ENCODE measurements around the gene WDR5B.

DNA sequence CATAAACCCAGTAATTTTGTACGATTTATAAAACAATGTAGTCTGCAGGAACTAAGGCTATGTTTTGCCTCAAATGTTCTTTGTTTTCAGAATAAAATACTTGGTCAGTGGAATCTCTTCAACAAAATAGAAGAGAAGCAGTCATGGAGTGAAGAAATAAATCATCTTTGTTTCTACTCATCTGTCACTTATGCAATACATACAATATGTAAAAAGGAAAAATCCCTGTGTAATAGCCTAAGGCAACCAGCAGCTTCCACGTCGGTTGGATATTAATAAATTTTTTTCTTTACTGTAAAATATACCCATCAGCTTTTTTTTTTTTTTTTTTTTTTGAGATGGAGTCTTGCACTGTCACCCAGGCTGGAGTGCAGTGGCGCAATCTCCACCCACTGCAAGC lies 5.2 kb upstream of the WDR5B start:
- TF ChIP-seq, protein P1, sequence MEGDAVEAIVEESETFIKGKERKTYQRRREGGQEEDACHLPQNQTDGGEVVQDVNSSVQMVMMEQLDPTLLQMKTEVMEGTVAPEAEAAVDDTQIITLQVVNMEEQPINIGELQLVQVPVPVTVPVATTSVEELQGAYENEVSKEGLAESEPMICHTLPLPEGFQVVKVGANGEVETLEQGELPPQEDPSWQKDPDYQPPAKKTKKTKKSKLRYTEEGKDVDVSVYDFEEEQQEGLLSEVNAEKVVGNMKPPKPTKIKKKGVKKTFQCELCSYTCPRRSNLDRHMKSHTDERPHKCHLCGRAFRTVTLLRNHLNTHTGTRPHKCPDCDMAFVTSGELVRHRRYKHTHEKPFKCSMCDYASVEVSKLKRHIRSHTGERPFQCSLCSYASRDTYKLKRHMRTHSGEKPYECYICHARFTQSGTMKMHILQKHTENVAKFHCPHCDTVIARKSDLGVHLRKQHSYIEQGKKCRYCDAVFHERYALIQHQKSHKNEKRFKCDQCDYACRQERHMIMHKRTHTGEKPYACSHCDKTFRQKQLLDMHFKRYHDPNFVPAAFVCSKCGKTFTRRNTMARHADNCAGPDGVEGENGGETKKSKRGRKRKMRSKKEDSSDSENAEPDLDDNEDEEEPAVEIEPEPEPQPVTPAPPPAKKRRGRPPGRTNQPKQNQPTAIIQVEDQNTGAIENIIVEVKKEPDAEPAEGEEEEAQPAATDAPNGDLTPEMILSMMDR (IDR thresholded peaks at IDR 0.05; ENCODE audit: extremely low read depth in 1 of 2, insufficient read depth in 1 of 2, low read depth in 1 of 2, low read length in 2 of 2) = no peak
- no peak for TF ChIP-seq EZH2 (IDR thresholded peaks at IDR 0.05; ENCODE audit: borderline replicate concordance, low read depth, low read length, severe bottlenecking)
- no peak for TF ChIP-seq POLR2A (IDR thresholded peaks at IDR 0.05; ENCODE audit: low read depth, low read length)
- TF ChIP-seq FOS (IDR thresholded peaks at IDR 0.05; ENCODE audit: borderline replicate concordance, insufficient read depth, low read length) = no peak
- TF ChIP-seq, protein P2, sequence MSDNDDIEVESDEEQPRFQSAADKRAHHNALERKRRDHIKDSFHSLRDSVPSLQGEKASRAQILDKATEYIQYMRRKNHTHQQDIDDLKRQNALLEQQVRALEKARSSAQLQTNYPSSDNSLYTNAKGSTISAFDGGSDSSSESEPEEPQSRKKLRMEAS (IDR thresholded peaks at IDR 0.05; ENCODE audit: insufficient read depth, insufficient read length) = no peak
- TF ChIP-seq POLR2AphosphoS5 (IDR thresholded peaks at IDR 0.05; ENCODE audit: insufficient read depth, low read depth, low read length) = no peak
- no peak for TF ChIP-seq MYC (IDR thresholded peaks at IDR 0.05; ENCODE audit: low read depth, low read length)
- TF ChIP-seq JUN (IDR thresholded peaks at IDR 0.05; ENCODE audit: borderline replicate concordance, insufficient read depth, insufficient read length, low read depth) = no peak

All from endothelial cell of umbilical vein (primary cell).